Neutrophil (primary cell): ENCODE results near the gene TBC1D13.

Experiments
- H3K27ac ChIP-seq: fragments of 200-600 bp; sonication (generic); 2 replicates; pipeline ENCODE4 v1.5.1; 2016; ENCODE audit warnings: mild to moderate bottlenecking, moderate library complexity
- H3K27me3 ChIP-seq: fragments of 200-600 bp; sonication (generic); 2 replicates; pipeline ENCODE4 v1.6.0; 2016; ENCODE audit warnings: mild to moderate bottlenecking
- H3K36me3 ChIP-seq: fragments of 200-600 bp; sonication (generic); 2 replicates; pipeline ENCODE4 v1.5.1; 2017
- H3K4me1 ChIP-seq, 2 experiments: fragments of 200-600 bp in 1 of 2; sonication (generic) in 1 of 2; 1 replicate in 1 of 2; 2 replicates in 1 of 2; pipeline versions ENCODE4 v1.5.1 to v1.6.1; 2013 to 2016; ENCODE audit warnings: low read depth in 1 of 2, low read length in 1 of 2, mild to moderate bottlenecking in 1 of 2, moderate library complexity in 1 of 2; ENCODE audit not compliant: control insufficient read depth in 1 of 2, insufficient read depth in 1 of 2
- H3K4me3 ChIP-seq, 2 experiments: fragments of 200-600 bp in 1 of 2; sonication (generic) in 1 of 2; 1 replicate in 1 of 2; 2 replicates in 1 of 2; pipeline ENCODE4 v1.5.1; 2013 to 2016; ENCODE audit warnings: low read depth in 1 of 2, low read length in 1 of 2, mild to moderate bottlenecking in 1 of 2, moderate library complexity in 1 of 2
- H3K9me3 ChIP-seq: fragments of 200-600 bp; sonication (generic); 2 replicates; pipeline ENCODE4 v1.5.1; 2016
- TF ChIP-seq, protein P1 (sequence below): fragments of 200-600 bp; sonication (generic); IDR thresholded peaks from 2 replicates; pipeline ENCODE4 v1.5.1; 2016; ENCODE audit warnings: antibody characterized with exemption

Gene TBC1D13

DNA sequence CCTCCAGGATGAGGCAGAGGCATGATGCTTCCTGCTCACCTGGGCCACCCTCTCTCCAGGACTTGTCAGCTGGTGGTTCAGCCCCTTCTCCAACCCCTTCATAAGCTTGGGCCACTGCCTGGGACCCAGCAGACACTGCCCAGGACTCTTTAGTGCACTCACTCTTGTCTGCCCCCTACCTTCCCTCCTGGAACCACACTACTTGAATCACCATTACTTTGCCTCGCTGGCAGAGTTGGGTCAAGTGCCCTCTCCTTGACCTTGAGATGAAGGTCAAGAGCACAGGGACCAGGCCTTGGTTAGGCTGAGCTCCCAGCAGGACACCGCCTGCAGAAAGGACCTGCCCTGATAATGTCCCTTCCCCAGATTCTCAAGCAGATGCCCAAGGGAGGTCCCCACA lies 22.8 kb downstream of the TBC1D13 start:
- Histone ChIP-seq H3K27ac (no peak overlapping the region), H3K36me3 (peaks cover 47% of the 10 kb centered on the region)

DNA sequence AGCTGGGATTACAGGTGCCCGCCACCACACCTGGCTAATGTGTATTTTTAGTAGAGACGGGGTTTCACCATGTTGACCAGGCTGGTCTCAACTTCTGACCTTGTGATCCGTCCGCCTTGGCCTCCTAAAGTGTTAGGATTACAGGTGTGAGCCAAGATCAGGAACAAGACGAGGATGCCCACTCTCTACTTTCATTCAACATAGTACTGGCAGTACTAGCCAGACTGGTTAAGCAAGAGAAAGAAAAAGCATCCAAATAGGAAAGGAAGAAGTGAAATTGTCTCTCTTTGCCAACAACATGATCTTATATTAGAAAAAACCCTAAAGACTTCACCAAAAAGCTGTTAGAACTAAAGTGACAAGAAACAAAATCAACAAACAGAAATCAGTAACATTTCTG lies 23.8 kb downstream of the TBC1D13 start:
- H3K27ac ChIP-seq, result no peak overlapping the region
- TF ChIP-seq, protein P1, sequence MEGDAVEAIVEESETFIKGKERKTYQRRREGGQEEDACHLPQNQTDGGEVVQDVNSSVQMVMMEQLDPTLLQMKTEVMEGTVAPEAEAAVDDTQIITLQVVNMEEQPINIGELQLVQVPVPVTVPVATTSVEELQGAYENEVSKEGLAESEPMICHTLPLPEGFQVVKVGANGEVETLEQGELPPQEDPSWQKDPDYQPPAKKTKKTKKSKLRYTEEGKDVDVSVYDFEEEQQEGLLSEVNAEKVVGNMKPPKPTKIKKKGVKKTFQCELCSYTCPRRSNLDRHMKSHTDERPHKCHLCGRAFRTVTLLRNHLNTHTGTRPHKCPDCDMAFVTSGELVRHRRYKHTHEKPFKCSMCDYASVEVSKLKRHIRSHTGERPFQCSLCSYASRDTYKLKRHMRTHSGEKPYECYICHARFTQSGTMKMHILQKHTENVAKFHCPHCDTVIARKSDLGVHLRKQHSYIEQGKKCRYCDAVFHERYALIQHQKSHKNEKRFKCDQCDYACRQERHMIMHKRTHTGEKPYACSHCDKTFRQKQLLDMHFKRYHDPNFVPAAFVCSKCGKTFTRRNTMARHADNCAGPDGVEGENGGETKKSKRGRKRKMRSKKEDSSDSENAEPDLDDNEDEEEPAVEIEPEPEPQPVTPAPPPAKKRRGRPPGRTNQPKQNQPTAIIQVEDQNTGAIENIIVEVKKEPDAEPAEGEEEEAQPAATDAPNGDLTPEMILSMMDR, result no peak

More for the DNA sequence above, 22.8 kb downstream of the TBC1D13 start:
- Histone ChIP-seq H3K27me3 (no peaks in the 10 kb centered on the region), H3K9me3 (no peaks in the 10 kb centered on the region), H3K4me1 (no peaks in the 10 kb centered on the region), H3K4me3 (no peak overlapping the region)
- TF ChIP-seq, protein P1, result no peak

DNA sequence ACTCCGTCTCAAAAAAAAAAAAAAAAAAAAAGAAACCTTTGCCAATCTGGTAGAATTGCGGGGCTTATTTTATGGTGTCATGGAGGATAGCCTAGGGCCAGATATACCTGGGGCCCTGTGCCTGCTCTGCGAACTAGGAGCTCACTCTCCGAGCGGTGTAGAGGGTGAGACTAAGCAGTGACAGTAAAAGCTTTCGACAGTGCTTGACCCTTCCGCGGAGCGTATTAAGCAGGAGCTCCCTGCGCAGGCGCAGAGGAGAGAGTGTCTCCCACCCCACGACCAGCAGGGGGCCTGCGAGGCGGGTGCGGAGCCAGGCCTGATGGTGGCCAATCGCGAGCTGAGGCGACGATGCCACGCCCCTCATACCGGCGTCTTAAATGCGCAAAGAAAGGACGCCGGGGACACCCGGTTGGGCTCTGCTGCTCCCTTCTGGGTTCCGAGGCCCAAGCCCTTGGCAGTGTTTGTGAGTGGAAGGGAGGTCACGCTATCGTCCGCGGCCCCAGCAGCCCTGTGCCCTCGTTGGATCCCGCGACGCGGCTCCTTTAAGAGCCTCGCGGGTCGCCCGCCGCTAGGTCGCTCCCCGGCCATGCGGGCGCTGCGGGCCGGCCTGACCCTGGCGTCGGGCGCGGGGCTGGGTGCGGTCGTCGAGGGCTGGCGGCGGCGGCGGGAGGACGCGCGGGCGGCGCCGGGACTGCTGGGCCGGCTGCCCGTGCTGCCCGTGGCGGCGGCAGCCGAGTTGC lies 31.2 kb downstream of the TBC1D13 start, which contains the start of gene ENDOG:
Gene ENDOG (plus strand): TSS at position 402 of the 740 bp plus-strand sequence. CDS start 185 bp downstream, at position 587.
- peaks cover 18% of the 10 kb centered on the region for H3K27me3 ChIP-seq
- peak within 1 kb of the TSS; percentile 61 for H3K27ac ChIP-seq

More for the DNA sequence above, 23.8 kb downstream of the TBC1D13 start:
- Histone ChIP-seq H3K9me3 (no peaks in the 10 kb centered on the region), H3K4me3 (no peak overlapping the region), H3K36me3 (peaks cover 37% of the 10 kb centered on the region), H3K27me3 (no peaks in the 10 kb centered on the region), H3K4me1 (no peaks in the 10 kb centered on the region)

DNA sequence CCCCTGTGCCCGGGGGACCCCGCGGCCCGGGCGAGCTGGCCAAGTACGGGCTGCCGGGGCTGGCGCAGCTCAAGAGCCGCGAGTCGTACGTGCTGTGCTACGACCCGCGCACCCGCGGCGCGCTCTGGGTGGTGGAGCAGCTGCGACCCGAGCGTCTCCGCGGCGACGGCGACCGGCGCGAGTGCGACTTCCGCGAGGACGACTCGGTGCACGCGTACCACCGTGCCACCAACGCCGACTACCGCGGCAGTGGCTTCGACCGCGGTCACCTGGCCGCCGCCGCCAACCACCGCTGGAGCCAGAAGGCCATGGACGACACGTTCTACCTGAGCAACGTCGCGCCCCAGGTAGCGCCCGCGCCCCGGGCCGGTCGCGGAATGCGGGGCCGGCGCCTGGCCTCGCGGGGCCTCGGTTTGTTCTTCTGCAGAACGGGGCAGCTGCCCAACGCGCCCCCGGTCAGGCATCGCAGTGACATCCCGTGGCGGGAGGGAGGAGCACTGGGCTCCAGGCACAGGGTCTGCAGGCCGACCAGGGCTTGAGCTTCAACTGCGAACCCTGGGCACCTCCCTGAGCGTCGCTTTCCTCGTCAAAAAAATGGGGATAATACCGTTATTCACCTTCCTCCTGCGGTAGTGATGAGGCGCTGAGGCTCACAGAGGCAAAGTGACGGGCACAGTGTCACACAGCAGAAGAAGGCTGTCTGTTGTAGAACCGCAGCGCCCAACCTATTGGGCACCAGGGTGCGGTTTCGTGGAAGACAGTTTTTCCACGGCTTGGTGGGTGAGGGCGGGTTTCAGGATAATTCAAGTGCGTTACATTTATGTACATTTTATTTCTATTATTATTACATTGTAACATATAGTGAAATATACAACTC lies 32.0 kb downstream of the TBC1D13 start:
- H3K36me3 ChIP-seq, result peaks cover 27% of the 10 kb centered on the region
- TF ChIP-seq, protein P1, result no peak

More for the DNA sequence above, 31.2 kb downstream of the TBC1D13 start, which contains the start of gene ENDOG:
- Histone ChIP-seq H3K9me3 (no peaks in the 10 kb centered on the region), H3K4me3 (peak within 1 kb of the TSS; percentile 81 to 85), H3K4me1 (peaks cover 11 to 14% of the 10 kb centered on the region in 2 experiments), H3K36me3 (peaks cover 19% of the 10 kb centered on the region)
- TF ChIP-seq, protein P1, result peak; percentile 98

DNA sequence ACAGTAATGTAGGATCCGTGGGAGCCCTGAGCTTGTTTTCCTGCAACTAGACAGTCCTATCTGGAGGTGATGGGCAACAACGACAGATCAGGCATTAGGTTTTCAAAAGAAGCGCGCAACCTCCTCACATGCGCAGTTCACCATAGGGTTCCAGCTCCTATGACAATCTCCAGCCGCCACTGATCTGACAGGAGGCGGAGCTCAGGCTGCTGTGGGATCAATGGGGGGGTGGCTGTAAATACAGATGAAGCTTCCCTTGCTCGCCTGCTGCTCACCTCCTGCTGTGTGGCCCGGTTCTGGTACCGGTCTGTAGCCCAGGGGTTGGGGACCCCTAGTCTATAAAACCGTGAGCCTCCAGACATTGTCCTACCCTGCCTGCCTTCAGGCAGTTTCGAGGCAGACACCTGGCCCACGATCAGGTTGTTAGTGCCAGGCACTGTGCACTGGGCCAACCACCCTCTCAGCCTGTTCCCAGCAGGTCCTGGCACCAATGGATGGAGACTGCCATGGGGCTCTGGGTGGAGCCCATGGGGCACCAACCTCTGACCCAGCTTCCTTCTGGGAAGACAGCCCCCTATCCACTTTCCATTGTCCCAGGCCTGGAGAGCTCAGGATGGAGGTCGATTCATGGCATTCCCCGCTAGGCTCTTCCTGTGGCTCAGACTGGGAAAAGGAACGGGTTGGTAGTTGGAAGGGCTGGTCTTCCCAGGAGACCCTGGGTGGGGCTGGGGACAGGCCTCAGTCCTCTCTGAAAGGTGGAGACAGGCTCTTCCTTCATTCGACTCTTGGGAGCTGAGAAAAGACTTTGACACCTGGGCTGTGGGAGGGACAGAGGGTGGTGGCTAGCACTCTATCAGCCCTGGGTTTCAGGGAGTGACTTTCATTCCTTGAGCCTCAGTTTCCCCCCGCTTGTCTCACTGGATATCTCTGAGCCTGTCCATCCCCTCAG lies 32.9 kb downstream of the TBC1D13 start:
- H3K27me3 ChIP-seq, result peaks cover 18% of the 10 kb centered on the region
- no peak overlapping the region for H3K27ac ChIP-seq
- H3K4me1 ChIP-seq, result peaks cover 11 to 14% of the 10 kb centered on the region in 2 experiments
- H3K36me3 ChIP-seq, result peaks cover 36% of the 10 kb centered on the region
- H3K9me3 ChIP-seq, result no peaks in the 10 kb centered on the region
- H3K4me3 ChIP-seq, result no peak overlapping the region
- TF ChIP-seq, protein P1, result no peak

More for the DNA sequence above, 32.0 kb downstream of the TBC1D13 start:
- Histone ChIP-seq H3K4me3 (peak overlapping the region; percentile 81 to 85), H3K27me3 (peaks cover 18% of the 10 kb centered on the region), H3K27ac (peak overlapping the region; percentile 61), H3K9me3 (no peaks in the 10 kb centered on the region), H3K4me1 (peaks cover 11 to 14% of the 10 kb centered on the region in 2 experiments)
